GM18907 (cell line): Measurements from ENCODE around the gene SPATA2.
"Not testable (repeated sequence)": the region's sequence is repeated elsewhere in the genome, so short reads cannot be mapped to it uniquely, and the experiment has no call there.

ENCODE experiments used
- ATAC-seq: cut with Tn5 transposase; IDR thresholded peaks from one replicate; pipeline ENCODE4 v1.9.1; 2021; ENCODE audit warnings: mild to moderate bottlenecking, moderate library complexity; ENCODE audit not compliant: unreplicated experiment

Gene SPATA2

GRCh38 chr20:49906101-49906604 lies 9.2 kb downstream of the SPATA2 start:
- ATAC-seq = no peak

- no peak for ATAC-seq
Measured at GRCh38 chr20:49905415-49906091, 9.8 kb downstream of the SPATA2 start.

GRCh38 chr20:49904440-49905214 lies 10.7 kb downstream of the SPATA2 start:
- no peak for ATAC-seq

GRCh38 chr20:49901588-49901987 lies 13.7 kb downstream of the SPATA2 start:
- ATAC-seq = no peak

- ATAC-seq = no peak
Measured at GRCh38 chr20:49899541-49900383, 15.6 kb downstream of the SPATA2 start.

GRCh38 chr20:49896204-49896603 lies 19.1 kb downstream of the SPATA2 start:
- no peak for ATAC-seq

GRCh38 chr20:49895474-49896093 lies 19.7 kb downstream of the SPATA2 start:
- ATAC-seq = not testable (repeated sequence)

- no peak for ATAC-seq
Measured at GRCh38 chr20:49894073-49894470, 21.3 kb downstream of the SPATA2 start.

- no peak for ATAC-seq
Measured at GRCh38 chr20:49893242-49894072, 21.9 kb downstream of the SPATA2 start.

- ATAC-seq = no peak
Measured at GRCh38 chr20:49892817-49893216, 22.5 kb downstream of the SPATA2 start.

GRCh38 chr20:49892260-49892659 lies 23.1 kb downstream of the SPATA2 start:
- ATAC-seq = no peak

GRCh38 chr20:49891476-49892110 lies 23.7 kb downstream of the SPATA2 start:
- ATAC-seq = no peak

- ATAC-seq = no peak
Measured at GRCh38 chr20:49890471-49891361, 24.6 kb downstream of the SPATA2 start.

GRCh38 chr20:49889935-49890333 lies 25.4 kb downstream of the SPATA2 start:
- ATAC-seq = no peak

GRCh38 chr20:49889001-49889934 lies 26.1 kb downstream of the SPATA2 start:
- ATAC-seq = no peak

- ATAC-seq = no peak
Measured at GRCh38 chr20:49888212-49889000, 26.9 kb downstream of the SPATA2 start.
